Glutamatergic neuron (in vitro differentiated cells): Measurements from ENCODE around the gene FGF2. TPM values are rescaled to one million over a fixed set of nuclear protein-coding genes. Genes with fewer than 3 reads are reported as not detected.
"Not testable (repeated sequence)": the region's sequence is repeated elsewhere in the genome, so short reads cannot be mapped to it uniquely, and the experiment has no call there.

Experiments used
- DNase-seq: peaks from one replicate; pipeline ENCODE4 v3.0.0; 2022
- H3K27ac Mint-ChIP-seq: one replicate; pipeline ENCODE4 v1.8.0; 2020; ENCODE audit warnings: mild to moderate bottlenecking, mixed read lengths, inconsistent platforms; ENCODE audit not compliant: unreplicated experiment
- H3K27me3 Mint-ChIP-seq: one replicate; pipeline ENCODE4 v1.8.0; 2020; ENCODE audit warnings: mild to moderate bottlenecking, moderate library complexity, mixed read lengths, inconsistent platforms; ENCODE audit not compliant: unreplicated experiment
- H3K36me3 Mint-ChIP-seq: one replicate; pipeline ENCODE4 v1.8.0; 2020; ENCODE audit warnings: mild to moderate bottlenecking, mixed read lengths, inconsistent platforms; ENCODE audit not compliant: unreplicated experiment
- H3K4me1 Mint-ChIP-seq: one replicate; pipeline ENCODE4 v1.8.0; 2020; ENCODE audit warnings: mild to moderate bottlenecking, low read depth, mixed read lengths, inconsistent platforms; ENCODE audit not compliant: unreplicated experiment
- H3K4me3 Mint-ChIP-seq: one replicate; pipeline ENCODE4 v1.8.0; 2020; ENCODE audit warnings: mild to moderate bottlenecking, mixed read lengths, inconsistent platforms; ENCODE audit not compliant: unreplicated experiment
- H3K9me3 Mint-ChIP-seq: one replicate; pipeline ENCODE4 v1.8.0; 2020; ENCODE audit warnings: mild to moderate bottlenecking, moderate library complexity, mixed read lengths, inconsistent platforms; ENCODE audit not compliant: unreplicated experiment
- CTCF ChIP-seq: fragments of 200-600 bp; sonication (generic); IDR thresholded peaks from one replicate; pipeline ENCODE4 v1.5.0; 2021; ENCODE audit not compliant: partially characterized antibody, unreplicated experiment
- total RNA-seq: library from RNA; stranded (reverse); fragmentation: NEBNext Ultra II Directional; extraction: Animal tissue kit (Norgen Biotek cat#: 25700); gene quantifications from one replicate; pipeline ENCODE4 v1.2.1, GENCODE V29; 2021; ENCODE audit not compliant: unreplicated experiment

FGF2 gene
- total RNA-seq, 1 donor from 2014 or later = 2.9 TPM

- no peaks in the 10 kb centered on the region for H3K36me3 Mint-ChIP-seq
- no peak for TF ChIP-seq CTCF
- H3K9me3 Mint-ChIP-seq = no peaks in the 10 kb centered on the region
- DNase-seq = no peak
- no peak overlapping the region for H3K27ac Mint-ChIP-seq
- no peak overlapping the region for H3K4me3 Mint-ChIP-seq
- H3K4me1 Mint-ChIP-seq = peaks cover 3% of the 10 kb centered on the region
- H3K27me3 Mint-ChIP-seq = no peaks in the 10 kb centered on the region
Measured at GRCh38 chr4:122798917-122799316, 27.7 kb upstream of the FGF2 start.

GRCh38 chr4:122803788-122804208 lies 22.8 kb upstream of the FGF2 start:
- H3K4me3 Mint-ChIP-seq = no peak overlapping the region
- no peak for DNase-seq
- no peak for TF ChIP-seq CTCF
- H3K4me1 Mint-ChIP-seq = peaks cover 3% of the 10 kb centered on the region
- no peaks in the 10 kb centered on the region for H3K9me3 Mint-ChIP-seq
- no peak overlapping the region for H3K27ac Mint-ChIP-seq
- no peaks in the 10 kb centered on the region for H3K27me3 Mint-ChIP-seq
- H3K36me3 Mint-ChIP-seq = no peaks in the 10 kb centered on the region

GRCh38 chr4:122806981-122807679 lies 19.5 kb upstream of the FGF2 start:
- TF ChIP-seq CTCF = no peak
- Mint-ChIP-seq H3K36me3 (peaks cover 4% of the 10 kb centered on the region), H3K9me3 (no peaks in the 10 kb centered on the region), H3K27ac (no peak overlapping the region), H3K4me1 (peaks cover 3% of the 10 kb centered on the region), H3K27me3 (no peaks in the 10 kb centered on the region), H3K4me3 (no peak overlapping the region)
- no peak for DNase-seq

GRCh38 chr4:122810669-122811068 lies 16.0 kb upstream of the FGF2 start:
- Mint-ChIP-seq H3K27ac (no peak overlapping the region), H3K36me3 (peaks cover 4% of the 10 kb centered on the region), H3K4me1 (no peaks in the 10 kb centered on the region), H3K9me3 (no peaks in the 10 kb centered on the region), H3K27me3 (no peaks in the 10 kb centered on the region), H3K4me3 (no peak overlapping the region)
- no peak for DNase-seq
- TF ChIP-seq CTCF = no peak

- not testable (repeated sequence) for H3K4me1 Mint-ChIP-seq, H3K4me3 Mint-ChIP-seq, H3K27ac Mint-ChIP-seq, H3K27me3 Mint-ChIP-seq, H3K9me3 Mint-ChIP-seq, DNase-seq, H3K36me3 Mint-ChIP-seq
Measured at GRCh38 chr4:122811781-122812180, 14.8 kb upstream of the FGF2 start.

- H3K4me1 Mint-ChIP-seq, H3K27me3 Mint-ChIP-seq, DNase-seq, H3K4me3 Mint-ChIP-seq, H3K9me3 Mint-ChIP-seq, H3K36me3 Mint-ChIP-seq: not testable (repeated sequence)
- H3K27ac Mint-ChIP-seq = peak overlapping the region; percentile 56
Measured at GRCh38 chr4:122812823-122813222, 13.8 kb upstream of the FGF2 start.
